OCI-LY3 (cell line): ENCODE data around the gene GALNTL6.

Experiments
- EZH2phosphoT487 ChIP-seq: fragments of 200-600 bp; shearing (Covaris generic); IDR thresholded peaks from 2 replicates; pipeline ENCODE4 v1.6.1; 2018; ENCODE audit warnings: antibody characterized with exemption, mixed run types, low read depth
- TF ChIP-seq, protein P1 (sequence below): fragments of 200-600, 300-600 bp; sonication (generic); IDR thresholded peaks from 2 replicates; pipeline ENCODE4 v1.5.1; 2014; ENCODE audit warnings: antibody characterized with exemption, low read length, low read depth

DNA sequence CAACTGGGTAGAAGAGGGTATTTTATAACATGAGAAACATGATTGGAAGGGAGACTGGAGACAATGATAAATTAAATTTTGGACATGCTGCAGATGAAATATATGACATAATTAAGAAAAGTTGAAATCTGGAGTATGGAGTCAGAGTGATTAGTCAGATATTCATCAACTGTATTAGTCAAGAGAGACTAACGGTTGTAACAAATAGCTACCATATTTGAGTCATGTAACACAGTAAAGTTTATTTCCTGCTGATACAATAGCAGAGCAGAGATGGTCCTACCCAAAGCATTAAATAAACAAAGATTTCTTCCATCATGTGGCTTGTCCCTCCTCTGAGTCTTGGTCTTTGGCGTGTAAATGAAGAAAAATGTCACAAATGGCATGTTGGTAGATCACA lies 321.3 kb downstream of the GALNTL6 start:
- TF ChIP-seq, protein P1, sequence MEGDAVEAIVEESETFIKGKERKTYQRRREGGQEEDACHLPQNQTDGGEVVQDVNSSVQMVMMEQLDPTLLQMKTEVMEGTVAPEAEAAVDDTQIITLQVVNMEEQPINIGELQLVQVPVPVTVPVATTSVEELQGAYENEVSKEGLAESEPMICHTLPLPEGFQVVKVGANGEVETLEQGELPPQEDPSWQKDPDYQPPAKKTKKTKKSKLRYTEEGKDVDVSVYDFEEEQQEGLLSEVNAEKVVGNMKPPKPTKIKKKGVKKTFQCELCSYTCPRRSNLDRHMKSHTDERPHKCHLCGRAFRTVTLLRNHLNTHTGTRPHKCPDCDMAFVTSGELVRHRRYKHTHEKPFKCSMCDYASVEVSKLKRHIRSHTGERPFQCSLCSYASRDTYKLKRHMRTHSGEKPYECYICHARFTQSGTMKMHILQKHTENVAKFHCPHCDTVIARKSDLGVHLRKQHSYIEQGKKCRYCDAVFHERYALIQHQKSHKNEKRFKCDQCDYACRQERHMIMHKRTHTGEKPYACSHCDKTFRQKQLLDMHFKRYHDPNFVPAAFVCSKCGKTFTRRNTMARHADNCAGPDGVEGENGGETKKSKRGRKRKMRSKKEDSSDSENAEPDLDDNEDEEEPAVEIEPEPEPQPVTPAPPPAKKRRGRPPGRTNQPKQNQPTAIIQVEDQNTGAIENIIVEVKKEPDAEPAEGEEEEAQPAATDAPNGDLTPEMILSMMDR, result no peak
- no peak for TF ChIP-seq EZH2phosphoT487
